M059J (cell line): ENCODE data around the gene SLC5A9. TPM values are rescaled to one million over a fixed set of nuclear protein-coding genes. Genes with fewer than 3 reads are reported as not detected.
"Not testable (repeated sequence)": the region's sequence is repeated elsewhere in the genome, so short reads cannot be mapped to it uniquely, and the experiment has no call there.

Experiments used
- DNase-seq: peaks from one replicate; pipeline ENCODE4 v3.0.0-alpha.2; 2012; ENCODE audit warnings: low read depth
- total RNA-seq: library from RNA; depleted of rRNA; stranded (reverse); fragments of >200 nt; shearing (Covaris generic); gene quantifications from 2 replicates; pipeline ENCODE4 v1.2.3, GENCODE V29; 2014

The SLC5A9 gene
- total RNA-seq, 1 experiment from 2014 or later = not detected

DNA sequence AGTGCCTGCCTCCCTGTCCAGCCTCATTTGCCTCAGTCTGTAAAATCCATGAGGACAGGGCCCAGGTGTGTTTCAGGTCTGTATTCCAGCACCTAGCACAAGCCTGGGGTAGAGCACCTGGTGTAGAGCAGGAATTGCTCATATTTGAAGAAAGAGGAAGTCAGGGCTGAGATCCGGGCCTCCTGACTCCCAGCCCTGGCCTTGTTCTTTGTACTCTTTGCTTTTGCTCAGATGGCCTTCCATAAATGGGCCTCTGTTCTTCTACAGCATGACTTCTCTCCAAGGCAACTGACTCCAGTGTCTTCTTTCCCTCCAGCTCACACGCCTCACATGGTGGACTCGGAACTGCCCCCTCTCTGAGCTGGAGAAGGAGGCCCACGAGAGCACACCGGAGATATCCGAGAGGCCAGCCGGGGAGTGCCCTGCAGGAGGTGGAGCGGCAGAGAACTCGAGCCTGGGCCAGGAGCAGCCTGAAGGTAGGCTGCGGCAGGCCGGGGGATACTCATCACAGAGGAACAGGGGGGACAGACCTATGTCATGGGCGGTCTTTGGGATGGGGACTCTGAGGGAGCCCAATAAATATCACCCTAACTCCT lies 19.7 kb downstream of the SLC5A9 start:
- DNase-seq = no peak

- DNase-seq = no peak
Measured at GRCh38 chr1:48245106-48245505, 22.6 kb downstream of the SLC5A9 start.

- DNase-seq = no peak
Measured at GRCh38 chr1:48246727-48247126, 24.2 kb downstream of the SLC5A9 start.

DNA sequence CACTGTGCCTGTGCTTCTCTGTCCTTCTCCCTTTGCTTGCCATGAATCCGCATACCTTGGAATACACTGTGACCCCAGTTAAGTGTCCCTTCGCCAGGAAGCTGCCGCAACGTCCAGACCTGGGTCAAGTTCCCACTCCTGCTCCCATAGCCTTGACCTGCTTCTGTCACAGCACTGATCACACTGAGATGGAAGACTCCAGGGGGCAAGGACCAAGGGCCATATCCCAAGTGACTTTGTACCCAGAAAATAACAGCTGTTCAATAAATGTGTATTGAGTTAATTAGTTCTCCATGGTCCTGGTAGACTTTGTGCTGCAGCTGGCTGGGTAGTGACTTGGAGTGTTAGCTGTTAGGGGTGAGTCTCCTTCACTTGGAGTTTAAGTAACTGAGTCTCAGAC lies 25.8 kb downstream of the SLC5A9 start:
- DNase-seq = no peak

DNA sequence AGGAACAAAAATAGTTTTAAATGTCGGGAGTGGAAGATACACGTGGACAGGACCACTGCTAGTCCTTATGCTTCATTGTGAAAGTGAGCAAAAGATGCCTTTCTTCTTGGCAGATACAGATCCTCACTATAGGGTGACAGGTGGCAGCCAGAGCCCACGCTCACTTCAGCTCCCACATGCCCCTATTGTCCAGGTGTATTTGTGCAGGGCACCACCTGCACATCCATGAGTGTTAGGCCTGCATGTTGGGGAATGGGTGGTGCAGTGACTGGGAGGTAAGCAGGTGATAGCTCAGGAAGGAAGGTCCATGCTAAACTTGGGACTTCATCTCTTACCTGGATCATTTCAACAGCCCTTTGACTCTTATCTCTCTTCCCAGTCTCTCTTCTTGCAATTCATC lies 27.4 kb downstream of the SLC5A9 start:
- no peak for DNase-seq

DNA sequence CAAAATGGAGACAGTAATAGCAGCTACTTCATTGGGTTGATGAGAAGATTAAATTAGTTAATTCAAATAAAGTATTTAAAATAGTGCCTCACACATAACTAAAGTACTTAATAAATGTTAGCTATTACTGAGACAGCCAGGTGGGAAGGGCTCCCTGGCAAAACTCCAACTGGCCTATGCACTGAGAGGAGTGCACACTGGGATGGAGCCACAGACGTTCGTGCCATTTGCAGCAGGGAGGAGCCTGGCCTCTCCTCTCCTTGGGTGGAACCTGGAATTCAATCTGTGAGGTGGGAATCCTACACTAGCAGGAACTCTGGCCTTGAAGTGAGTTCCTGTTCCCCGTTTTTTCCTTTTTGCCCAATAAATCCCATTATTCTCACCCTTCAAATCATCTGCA lies 28.1 kb downstream of the SLC5A9 start:
- no peak for DNase-seq

- no peak for DNase-seq
Measured at GRCh38 chr1:48251323-48251722, 28.8 kb downstream of the SLC5A9 start.

- DNase-seq = no peak
Measured at GRCh38 chr1:48251821-48252220, 29.3 kb downstream of the SLC5A9 start.

DNA sequence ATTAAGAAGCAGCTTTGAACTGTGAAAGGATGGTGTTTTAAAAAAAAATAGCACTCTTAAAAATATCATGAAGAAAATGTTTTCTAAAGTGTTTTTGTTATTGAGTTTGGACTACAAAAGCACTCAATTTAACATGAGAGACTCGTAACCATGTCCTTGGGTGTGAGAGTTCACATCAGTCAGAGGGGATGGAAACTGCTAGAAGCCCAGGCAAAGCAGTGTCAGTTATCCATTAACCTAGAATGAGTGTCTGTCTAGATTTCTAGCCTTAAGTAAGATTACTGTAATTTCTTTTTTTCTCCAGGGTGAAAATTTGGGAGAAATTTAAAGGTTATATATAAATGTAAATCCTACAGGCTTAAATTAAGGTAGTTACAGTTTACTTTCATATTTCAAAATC lies 31.7 kb downstream of the SLC5A9 start:
- no peak for DNase-seq

GRCh38 chr1:48258106-48258505 lies 35.6 kb downstream of the SLC5A9 start:
- DNase-seq = no peak

DNA sequence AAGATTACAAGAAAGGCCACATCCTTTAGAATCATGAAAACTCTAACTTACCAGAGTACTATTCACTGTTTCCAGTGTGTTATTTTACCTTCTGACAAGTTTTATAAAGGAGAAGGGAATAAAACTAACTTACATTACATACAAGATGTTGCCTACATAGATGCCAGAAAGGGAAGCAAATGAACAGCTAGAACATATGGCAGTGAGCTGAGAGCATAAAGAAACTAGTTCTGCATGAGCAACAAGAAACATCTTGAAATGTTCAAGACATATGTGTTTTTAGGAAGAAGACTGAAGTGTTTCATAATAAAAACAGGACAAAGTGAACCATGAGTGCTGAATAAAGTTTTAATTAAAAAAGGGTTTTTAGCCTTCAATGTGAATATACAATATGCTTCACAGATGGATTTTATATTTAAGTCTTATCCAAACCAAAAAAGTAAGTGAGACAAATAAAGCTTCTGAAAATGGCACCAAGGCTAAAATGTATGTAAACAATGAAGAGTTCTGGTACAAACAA lies 39.4 kb downstream of the SLC5A9 start:
- no peak for DNase-seq

- no peak for DNase-seq
Measured at GRCh38 chr1:48263041-48263440, 40.5 kb downstream of the SLC5A9 start.

DNA sequence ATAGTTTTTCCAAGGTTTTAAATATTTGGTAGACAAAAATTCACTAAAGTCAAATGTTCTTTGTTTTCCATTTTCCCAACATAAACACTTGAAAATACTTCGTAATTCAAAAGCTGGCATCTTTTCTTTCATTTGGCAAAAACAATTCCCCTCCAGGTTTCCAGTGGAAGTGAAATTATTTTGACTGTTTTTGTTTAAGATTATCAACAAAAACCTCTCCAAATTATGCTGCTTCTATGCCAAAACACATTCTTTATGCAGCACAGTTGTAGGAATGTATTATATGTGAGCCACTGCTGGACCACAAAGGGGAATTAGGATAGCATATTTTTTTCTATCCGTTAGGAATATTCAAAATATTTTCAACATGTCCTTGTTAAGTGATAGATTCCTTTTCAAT lies 44.1 kb downstream of the SLC5A9 start:
- DNase-seq = no peak

- not testable (repeated sequence) for DNase-seq
Measured at GRCh38 chr1:48277437-48277836, 54.9 kb downstream of the SLC5A9 start.

GRCh38 chr1:48282329-48282728 lies 59.8 kb downstream of the SLC5A9 start:
- not testable (repeated sequence) for DNase-seq

DNA sequence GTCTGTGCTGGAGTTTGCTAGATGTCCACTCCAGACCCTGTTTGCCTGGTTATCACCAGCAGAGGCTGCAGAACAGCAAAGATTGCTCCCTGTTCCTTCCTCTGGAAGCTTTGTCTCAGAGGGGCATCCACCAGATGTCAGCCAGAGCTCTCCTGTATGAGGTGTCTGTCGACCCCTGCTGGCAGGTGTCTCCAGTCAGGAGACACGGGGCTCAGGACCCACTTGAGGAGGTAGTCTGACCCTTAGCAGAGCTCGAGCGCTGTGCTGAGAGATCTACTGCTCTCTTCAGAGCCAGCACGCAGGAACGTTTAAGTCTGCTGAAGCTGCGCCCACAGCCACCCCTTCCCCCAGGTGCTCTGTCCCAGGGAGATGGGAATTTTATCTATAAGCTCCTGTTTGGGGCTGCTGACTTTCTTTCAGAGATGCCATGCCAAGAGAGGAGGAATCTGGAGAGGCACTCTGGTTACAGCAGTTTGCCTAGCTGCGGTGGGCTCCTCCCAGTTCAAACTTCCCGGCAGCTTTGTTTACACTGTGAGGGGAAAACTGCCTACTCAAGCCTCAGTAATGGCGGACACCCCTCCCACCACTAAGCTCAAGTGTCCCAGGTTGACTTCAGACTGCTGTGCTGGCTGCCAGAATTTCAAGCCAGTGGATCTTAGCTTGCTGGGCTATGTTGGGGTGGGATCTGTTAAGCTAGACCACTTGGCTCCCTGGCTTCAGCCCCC lies 62.3 kb downstream of the SLC5A9 start:
- not testable (repeated sequence) for DNase-seq

DNA sequence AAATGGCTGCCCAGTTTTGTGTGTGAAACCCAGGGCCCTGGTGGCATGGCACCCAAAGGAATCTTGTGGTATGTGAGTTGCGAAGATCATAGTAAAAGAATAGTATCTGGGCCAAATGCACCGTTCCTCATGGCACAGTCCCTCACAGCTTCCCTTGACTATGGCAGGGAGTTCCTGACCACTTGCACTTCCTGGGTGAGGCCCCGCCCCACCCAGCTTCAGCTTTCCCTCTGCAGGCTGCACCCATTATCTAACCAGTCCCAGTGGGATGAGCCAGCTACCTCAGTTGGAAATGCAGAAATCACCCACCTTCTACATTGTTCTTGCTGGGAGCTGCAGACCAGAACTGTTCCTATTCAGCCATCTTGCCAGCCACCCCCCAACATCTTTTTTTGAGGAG lies 63.0 kb downstream of the SLC5A9 start:
- DNase-seq = no peak

DNA sequence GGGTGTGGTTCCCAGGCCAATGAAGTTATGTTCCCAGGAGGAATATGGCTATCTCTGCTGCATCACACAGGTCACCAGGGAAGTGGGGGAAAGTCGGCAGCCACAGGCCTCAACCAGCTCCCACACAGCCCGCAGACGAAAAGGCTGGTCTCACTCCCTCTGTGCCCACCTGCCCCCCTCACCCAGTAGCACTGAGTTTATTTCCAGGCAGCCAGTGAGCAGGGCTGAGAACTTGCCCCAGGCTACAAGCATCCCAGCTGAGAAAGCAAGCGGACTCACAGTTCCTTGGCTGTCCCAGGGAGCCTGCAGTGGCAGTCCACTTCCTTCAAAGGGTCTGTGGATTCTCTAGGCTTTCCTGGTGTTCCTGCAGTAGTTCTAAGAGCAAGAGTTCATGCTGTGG lies 68.9 kb downstream of the SLC5A9 start:
- DNase-seq = no peak

- DNase-seq = no peak
Measured at GRCh38 chr1:48292706-48293105, 70.2 kb downstream of the SLC5A9 start.

DNA sequence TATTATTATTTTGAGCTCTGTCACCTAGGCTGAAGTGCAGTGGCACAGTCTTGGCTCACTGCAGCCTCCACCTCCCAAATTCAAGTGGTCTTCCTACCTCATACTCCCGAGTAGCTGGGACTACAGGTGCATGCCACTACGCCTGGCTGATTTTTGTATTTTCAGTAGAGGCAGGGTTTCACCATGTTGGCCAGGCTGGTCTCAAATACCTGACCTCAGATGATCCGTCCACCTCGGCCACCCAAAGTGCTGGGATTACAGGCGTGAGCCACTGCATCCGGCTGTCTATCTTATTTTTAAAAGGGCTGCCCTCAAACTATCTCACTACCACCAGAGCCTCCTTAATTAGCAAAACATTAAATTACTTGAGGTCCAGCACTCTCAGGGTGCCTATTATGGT lies 71.6 kb downstream of the SLC5A9 start:
- not testable (repeated sequence) for DNase-seq

- DNase-seq = no peak
Measured at GRCh38 chr1:48294656-48295055, 72.1 kb downstream of the SLC5A9 start.
